ENCODE measurements around the gene AURKB.

DNA sequence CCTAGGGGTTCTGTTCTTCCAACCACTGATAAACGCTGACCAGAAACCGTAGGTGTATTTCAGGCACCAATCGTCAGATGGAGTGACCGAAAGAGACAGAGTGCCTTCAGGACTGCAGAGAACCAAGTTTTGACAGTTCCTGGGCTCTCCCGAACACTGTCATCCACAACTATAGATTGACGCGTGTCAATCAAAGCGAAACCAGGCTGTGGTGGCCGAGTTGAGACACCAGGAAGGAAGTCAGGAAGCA, 11.9 kb upstream of the AURKB start:
- TF ChIP-seq, protein P1, sequence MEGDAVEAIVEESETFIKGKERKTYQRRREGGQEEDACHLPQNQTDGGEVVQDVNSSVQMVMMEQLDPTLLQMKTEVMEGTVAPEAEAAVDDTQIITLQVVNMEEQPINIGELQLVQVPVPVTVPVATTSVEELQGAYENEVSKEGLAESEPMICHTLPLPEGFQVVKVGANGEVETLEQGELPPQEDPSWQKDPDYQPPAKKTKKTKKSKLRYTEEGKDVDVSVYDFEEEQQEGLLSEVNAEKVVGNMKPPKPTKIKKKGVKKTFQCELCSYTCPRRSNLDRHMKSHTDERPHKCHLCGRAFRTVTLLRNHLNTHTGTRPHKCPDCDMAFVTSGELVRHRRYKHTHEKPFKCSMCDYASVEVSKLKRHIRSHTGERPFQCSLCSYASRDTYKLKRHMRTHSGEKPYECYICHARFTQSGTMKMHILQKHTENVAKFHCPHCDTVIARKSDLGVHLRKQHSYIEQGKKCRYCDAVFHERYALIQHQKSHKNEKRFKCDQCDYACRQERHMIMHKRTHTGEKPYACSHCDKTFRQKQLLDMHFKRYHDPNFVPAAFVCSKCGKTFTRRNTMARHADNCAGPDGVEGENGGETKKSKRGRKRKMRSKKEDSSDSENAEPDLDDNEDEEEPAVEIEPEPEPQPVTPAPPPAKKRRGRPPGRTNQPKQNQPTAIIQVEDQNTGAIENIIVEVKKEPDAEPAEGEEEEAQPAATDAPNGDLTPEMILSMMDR (IDR thresholded peaks at IDR 0.05; ENCODE audit: low read depth, low read length), result no peak
- TF ChIP-seq, protein P2, sequence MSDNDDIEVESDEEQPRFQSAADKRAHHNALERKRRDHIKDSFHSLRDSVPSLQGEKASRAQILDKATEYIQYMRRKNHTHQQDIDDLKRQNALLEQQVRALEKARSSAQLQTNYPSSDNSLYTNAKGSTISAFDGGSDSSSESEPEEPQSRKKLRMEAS (IDR thresholded peaks at IDR 0.05; ENCODE audit: low read depth, low read length), result no peak

Measured in NB4 (cell line).